H9 (cell line): ENCODE measurements around the gene KCNJ16. TPM values are rescaled to one million over a fixed set of nuclear protein-coding genes. Genes with fewer than 3 reads are reported as not detected.

Experiments
- DNase-seq: peaks from one replicate; pipeline ENCODE4 v3.0.0-alpha.2; 2017
- H2AFZ ChIP-seq: one replicate; pipeline ENCODE4 v1.6.1; 2013; ENCODE audit warnings: mild to moderate bottlenecking, low read length, control low read depth, moderate library complexity
- H2AK5ac ChIP-seq: 2 replicates; pipeline ENCODE4 v1.6.1; 2013; ENCODE audit warnings: low read length, control low read depth, mixed read lengths; ENCODE audit not compliant: insufficient read length
- H2BK120ac ChIP-seq: one replicate; pipeline ENCODE4 v1.6.1; 2013; ENCODE audit warnings: low read depth, mild to moderate bottlenecking, low read length, control low read depth, inconsistent platforms; ENCODE audit not compliant: poor library complexity, severe bottlenecking
- H2BK12ac ChIP-seq: 2 replicates; pipeline ENCODE4 v1.6.1; 2013; ENCODE audit warnings: low read length, control low read depth, mixed read lengths, low read depth; ENCODE audit not compliant: insufficient read length
- H2BK15ac ChIP-seq: 2 replicates; pipeline ENCODE4 v1.6.1; 2013; ENCODE audit warnings: low read depth, low read length, control low read depth
- H2BK20ac ChIP-seq: one replicate; pipeline ENCODE4 v1.6.1; 2013; ENCODE audit warnings: low read depth, mild to moderate bottlenecking, low read length, control low read depth, inconsistent platforms; ENCODE audit not compliant: poor library complexity, severe bottlenecking
- H2BK5ac ChIP-seq: 2 replicates; pipeline ENCODE4 v1.6.1; 2013; ENCODE audit warnings: low read length, control low read depth, mixed read lengths; ENCODE audit not compliant: insufficient read length
- H3K14ac ChIP-seq: 2 replicates; pipeline ENCODE4 v1.6.1; 2013; ENCODE audit warnings: low read length, control low read depth; ENCODE audit not compliant: insufficient read depth
- H3K18ac ChIP-seq: 2 replicates; pipeline ENCODE4 v1.6.1; 2013; ENCODE audit warnings: low read depth, mild to moderate bottlenecking, mixed read lengths, low read length, control low read depth; ENCODE audit not compliant: insufficient read length
- H3K23ac ChIP-seq: 2 replicates; pipeline ENCODE4 v1.6.1; 2013; ENCODE audit warnings: low read length, control low read depth, mixed read lengths, low read depth; ENCODE audit not compliant: insufficient read length
- H3K23me2 ChIP-seq: 2 replicates; pipeline ENCODE4 v1.6.1; 2013; ENCODE audit warnings: low read depth, mild to moderate bottlenecking, mixed read lengths, low read length, control low read depth; ENCODE audit not compliant: insufficient read length, poor library complexity, severe bottlenecking
- H3K27ac ChIP-seq: 2 replicates; pipeline ENCODE4 v1.5.1; 2013; ENCODE audit warnings: low read length, control low read depth, mixed read lengths, low read depth; ENCODE audit not compliant: insufficient read length
- H3K27me3 ChIP-seq: 2 replicates; pipeline ENCODE4 v1.6.1; 2013; ENCODE audit warnings: low read length, control low read depth, inconsistent platforms; ENCODE audit not compliant: insufficient read depth
- H3K4ac ChIP-seq: 2 replicates; pipeline ENCODE4 v1.6.1; 2013; ENCODE audit warnings: low read depth, mild to moderate bottlenecking, control low read depth, inconsistent platforms, low read length, moderate library complexity
- H3K4me1 ChIP-seq: 2 replicates; pipeline ENCODE4 v1.6.1; 2013; ENCODE audit warnings: low read length, control low read depth, inconsistent platforms; ENCODE audit not compliant: insufficient read depth
- H3K4me2 ChIP-seq: 2 replicates; pipeline ENCODE4 v1.6.1; 2013; ENCODE audit warnings: low read length, control low read depth, mixed read lengths; ENCODE audit not compliant: insufficient read length, insufficient read depth
- H3K56ac ChIP-seq: 2 replicates; pipeline ENCODE4 v1.6.1; 2013; ENCODE audit warnings: low read depth, mild to moderate bottlenecking, mixed read lengths, low read length, control low read depth; ENCODE audit not compliant: insufficient read length
- H3K79me1 ChIP-seq: 2 replicates; pipeline ENCODE4 v1.6.1; 2013; ENCODE audit warnings: low read depth, mild to moderate bottlenecking, moderate library complexity, low read length, control low read depth, inconsistent platforms; ENCODE audit not compliant: insufficient read depth, poor library complexity, severe bottlenecking
- H3K79me2 ChIP-seq: 2 replicates; pipeline ENCODE4 v1.6.1; 2013; ENCODE audit warnings: low read length, control low read depth, inconsistent platforms; ENCODE audit not compliant: insufficient read depth
- H3K9ac ChIP-seq: 2 replicates; pipeline ENCODE4 v1.6.1; 2013; ENCODE audit warnings: low read length, control low read depth, mixed read lengths; ENCODE audit not compliant: insufficient read length; ENCODE audit errors: extremely low read depth
- H3K9me3 ChIP-seq: one replicate; pipeline ENCODE4 v1.6.1; 2013; ENCODE audit warnings: low read depth, low read length, inconsistent platforms; ENCODE audit not compliant: control insufficient read depth
- H3T11ph ChIP-seq: one replicate; pipeline ENCODE4 v1.6.1; 2013; ENCODE audit warnings: mild to moderate bottlenecking, low read length, control low read depth, inconsistent platforms
- H4K20me1 ChIP-seq: one replicate; pipeline ENCODE4 v1.6.1; 2013; ENCODE audit not compliant: control insufficient read depth, insufficient read length, insufficient read depth
- H4K5ac ChIP-seq: 2 replicates; pipeline ENCODE4 v1.6.1; 2013; ENCODE audit warnings: low read depth, mild to moderate bottlenecking, mixed read lengths, low read length, control low read depth; ENCODE audit not compliant: insufficient read length
- H4K8ac ChIP-seq: replicated peaks from 2 replicates; pipeline ENCODE4 v1.6.1; 2013; ENCODE audit warnings: low read length, control low read depth, mixed read lengths, low read depth; ENCODE audit not compliant: insufficient read length
- H4K91ac ChIP-seq: 2 replicates; pipeline ENCODE4 v1.6.1; 2013; ENCODE audit warnings: low read depth, mild to moderate bottlenecking, moderate library complexity, mixed read lengths, low read length, control low read depth; ENCODE audit not compliant: insufficient read length
- H3K27ac Mint-ChIP-seq, 3 experiments: 2 replicates in 2 of 3; 3 replicates in 1 of 3; pipeline ENCODE4 v1.8.0; 2020 to 2021; ENCODE audit warnings: mixed read lengths in 3 of 3, mild to moderate bottlenecking in 1 of 3, moderate library complexity in 1 of 3
- H3K27me3 Mint-ChIP-seq: 2 replicates; pipeline ENCODE4 v1.8.0; 2021; ENCODE audit warnings: low read depth, mild to moderate bottlenecking, moderate library complexity, mixed read lengths
- H3K36me3 Mint-ChIP-seq, 3 experiments: 2 replicates in 2 of 3; 3 replicates in 1 of 3; pipeline ENCODE4 v1.8.0; 2020 to 2021; ENCODE audit warnings: low read depth in 3 of 3, mixed read lengths in 3 of 3; ENCODE audit not compliant: insufficient read depth in 1 of 3
- H3K4me1 Mint-ChIP-seq, 2 experiments: 2 replicates each; pipeline ENCODE4 v1.8.0; 2020; ENCODE audit warnings: mixed read lengths in 2 of 2
- H3K4me3 Mint-ChIP-seq, 2 experiments: 2 replicates in 1 of 2; 3 replicates in 1 of 2; pipeline ENCODE4 v1.8.0; 2020 to 2021; ENCODE audit warnings: mild to moderate bottlenecking in 2 of 2, mixed read lengths in 2 of 2, moderate library complexity in 1 of 2
- H3K9me3 Mint-ChIP-seq, 2 experiments: 2 replicates in 1 of 2; 3 replicates in 1 of 2; pipeline ENCODE4 v1.8.0; 2020; ENCODE audit warnings: mild to moderate bottlenecking in 2 of 2, mixed read lengths in 2 of 2, moderate library complexity in 1 of 2
- CTCF ChIP-seq: fragments of 200-600 bp; sonication (generic); conservative IDR thresholded peaks from 3 replicates; pipeline ENCODE4 v1.8.0; 2021; ENCODE audit warnings: antibody characterized with exemption, mild to moderate bottlenecking
- WGBS: extraction: QIAGEN DNeasy Blood & Tissue Kit; methylation state at CpG from one replicate; pipeline ENCODE4 v1.1.7; 2013; ENCODE audit warnings: missing lambda C conversion rate, low lambda C conversion rate, mixed read lengths; ENCODE audit not compliant: insufficient read length; ENCODE audit errors: extremely low coverage; 5-methylcytosine and 5-hydroxymethylcytosine counted together
- total RNA-seq: library from RNA; stranded (reverse); gene quantifications from 2 replicates; pipeline ENCODE4 v1.2.1, GENCODE V29; 2021

KCNJ16 gene
- total RNA-seq, 1 experiment from 2014 or later, result not detected

- Mint-ChIP-seq H3K27me3 (no peaks in the 10 kb centered on the region), H3K4me1 (peaks cover 4 to 5% of the 10 kb centered on the region in 2 experiments), H3K4me3 (no peak overlapping the region), H3K36me3 (no peaks in the 10 kb centered on the region), H3K27ac (no peak overlapping the region; a peak in 1 of 7 replicates), H3K9me3 (no peaks in the 10 kb centered on the region)
- no peak for DNase-seq
- H4K8ac ChIP-seq, result no peak overlapping the region
- H4K5ac ChIP-seq, result no peak overlapping the region
- H3K79me1 ChIP-seq, result no peaks in the 10 kb centered on the region
- H3K27ac ChIP-seq, result no peak overlapping the region
- H4K91ac ChIP-seq, result no peak overlapping the region
- no peaks in the 10 kb centered on the region for H4K20me1 ChIP-seq
- no peak overlapping the region for H2BK5ac ChIP-seq
- H2AK5ac ChIP-seq, result no peak overlapping the region
- H3K4me1 ChIP-seq, result no peaks in the 10 kb centered on the region
- H3K56ac ChIP-seq, result no peak overlapping the region
- no peak overlapping the region for H3K9ac ChIP-seq
- no peak overlapping the region for H2AFZ ChIP-seq
- H3K23ac ChIP-seq, result no peak overlapping the region
- no peak overlapping the region for H2BK15ac ChIP-seq
- H3K14ac ChIP-seq, result no peak overlapping the region
- H3K9me3 ChIP-seq, result no peaks in the 10 kb centered on the region
- WGBS, result no CpG with 5 or more reads among the region's 2 CpGs
- H3K23me2 ChIP-seq, result no peaks in the 10 kb centered on the region
- H3T11ph ChIP-seq, result no peak overlapping the region
- H2BK12ac ChIP-seq, result no peak overlapping the region
- H3K27me3 ChIP-seq, result no peaks in the 10 kb centered on the region
- H3K79me2 ChIP-seq, result no peaks in the 10 kb centered on the region
- H2BK20ac ChIP-seq, result no peak overlapping the region
- TF ChIP-seq CTCF, result no peak
- H3K4ac ChIP-seq, result no peak overlapping the region
- no peak overlapping the region for H3K18ac ChIP-seq
- H3K4me2 ChIP-seq, result no peak overlapping the region
- no peak overlapping the region for H2BK120ac ChIP-seq
Observed at GRCh38 chr17:70060415-70060814, 14.6 kb upstream of the KCNJ16 start.
